ENCODE data around the gene SPACA7. TPM values are rescaled to one million over a fixed set of nuclear protein-coding genes. Genes with fewer than 3 reads are reported as not detected.

Gene SPACA7, protein sequence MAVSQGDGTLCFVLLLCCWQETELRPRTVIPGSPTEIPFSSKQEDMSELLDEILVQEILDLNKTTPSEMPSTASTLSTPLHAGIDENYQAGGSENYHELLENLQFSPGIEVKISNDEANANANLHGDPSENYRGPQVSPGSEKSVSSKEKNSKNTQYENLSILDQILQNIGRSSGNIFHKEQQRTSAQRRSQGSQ
- not detected in 2 replicates for total RNA-seq

DNA sequence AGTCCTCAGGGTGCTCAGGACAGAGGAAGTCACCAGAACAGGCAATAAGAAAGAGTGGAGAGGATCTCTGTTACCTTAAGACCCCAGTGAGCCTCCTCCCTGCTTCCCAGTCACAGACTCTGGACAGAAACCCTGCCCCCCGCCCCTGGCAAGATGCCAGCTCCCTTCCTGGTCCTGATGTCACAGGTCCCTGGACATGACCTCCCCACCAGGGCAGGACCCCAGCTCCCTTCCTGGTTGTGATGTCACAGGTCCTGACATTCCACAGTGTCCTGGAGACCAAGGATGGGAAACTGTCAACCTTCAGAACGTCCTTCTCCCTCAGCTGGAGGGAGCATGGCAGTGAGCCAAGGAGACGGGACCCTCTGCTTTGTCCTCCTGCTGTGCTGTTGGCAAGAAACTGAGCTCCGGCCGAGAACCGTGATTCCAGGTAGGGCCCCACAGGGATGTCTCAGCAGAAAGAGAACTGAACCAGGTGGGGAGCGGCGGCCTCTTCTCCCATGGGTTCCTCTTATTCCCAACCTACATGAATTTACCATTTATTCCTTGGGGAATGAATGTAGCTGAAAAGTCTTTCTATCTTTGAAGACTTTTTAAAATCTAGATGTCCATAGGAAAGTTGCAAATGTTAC lies at the start of gene SPACA7:
Gene SPACA7 (plus strand): TSS at position 306 of the 632 bp plus-strand sequence. CDS start 31 bp downstream, at position 337.
- ChIA-PET CTCF (no interaction called here), POLR2A (no interaction called here)
- Mint-ChIP-seq H3K27me3 (peaks cover 2% of the 10 kb centered on the region), H3K9me3 (peaks cover 7% of the 10 kb centered on the region), H3K36me3 (ENCODE audit: low read depth) (no peaks in the 10 kb centered on the region), H3K27ac (no peak within 1 kb of the TSS), H3K4me3 (no peak within 1 kb of the TSS), H3K4me1 (no peaks in the 10 kb centered on the region)
- intact Hi-C loops (cut with micrococcal nuclease) = no loop called here
- TF ChIP-seq CTCF (IDR thresholded peaks at IDR 0.05) = no peak
- DNase-seq (no peak), ATAC-seq (ENCODE audit: low read depth) (no peak)

DNA sequence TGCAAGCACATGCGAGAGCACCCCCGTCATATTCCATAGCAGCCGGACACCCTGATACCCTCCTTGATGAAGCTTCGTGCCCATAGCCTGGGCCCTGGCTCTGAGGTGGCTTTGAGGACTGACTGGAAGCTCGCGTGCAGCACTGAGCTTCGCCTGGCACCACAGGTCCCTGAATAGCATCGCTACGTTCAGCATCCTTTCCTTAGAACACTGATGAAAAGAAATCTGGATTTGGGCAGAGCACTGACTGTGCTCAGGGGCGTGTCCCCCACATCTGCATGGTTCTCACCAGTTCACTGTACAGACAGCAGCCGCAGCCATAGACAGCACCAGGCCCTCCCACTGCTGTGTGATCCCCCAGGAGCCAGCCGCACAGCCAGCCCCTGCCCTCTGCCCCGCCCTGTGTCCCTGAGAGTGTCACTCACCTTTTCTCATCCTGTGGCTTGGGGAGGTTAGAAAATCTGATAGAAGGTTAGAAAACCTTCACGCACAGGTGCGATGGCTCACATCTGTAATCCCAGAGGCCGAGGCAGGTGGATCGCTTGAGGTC lies 49.3 kb upstream of the SPACA7 start:
- intact Hi-C loops (cut with micrococcal nuclease) = no loop called here
- Mint-ChIP-seq H3K4me3 (no peak overlapping the region), H3K36me3 (ENCODE audit: low read depth) (no peaks in the 10 kb centered on the region), H3K9me3 (no peaks in the 10 kb centered on the region), H3K27ac (no peak overlapping the region), H3K27me3 (peaks cover 15% of the 10 kb centered on the region), H3K4me1 (no peaks in the 10 kb centered on the region)
- no peak for DNase-seq
- no peak for TF ChIP-seq CTCF (IDR thresholded peaks at IDR 0.05)
- ATAC-seq (ENCODE audit: low read depth) = no peak
- POLR2A ChIA-PET = no interaction called here
- CTCF ChIA-PET = no interaction called here

GRCh38 chr13:112328936-112329335 lies 47.2 kb upstream of the SPACA7 start:
- Mint-ChIP-seq H3K27me3 (peaks cover 27% of the 10 kb centered on the region), H3K9me3 (no peaks in the 10 kb centered on the region), H3K27ac (no peak overlapping the region), H3K36me3 (ENCODE audit: low read depth) (no peaks in the 10 kb centered on the region), H3K4me3 (no peak overlapping the region), H3K4me1 (no peaks in the 10 kb centered on the region)
- TF ChIP-seq CTCF (IDR thresholded peaks at IDR 0.05) = no peak
- intact Hi-C loops (cut with micrococcal nuclease) = no loop called here
- ATAC-seq (ENCODE audit: low read depth) (no peak), DNase-seq (no peak)
- POLR2A ChIA-PET = no interaction called here
- CTCF ChIA-PET = no interaction called here

DNA sequence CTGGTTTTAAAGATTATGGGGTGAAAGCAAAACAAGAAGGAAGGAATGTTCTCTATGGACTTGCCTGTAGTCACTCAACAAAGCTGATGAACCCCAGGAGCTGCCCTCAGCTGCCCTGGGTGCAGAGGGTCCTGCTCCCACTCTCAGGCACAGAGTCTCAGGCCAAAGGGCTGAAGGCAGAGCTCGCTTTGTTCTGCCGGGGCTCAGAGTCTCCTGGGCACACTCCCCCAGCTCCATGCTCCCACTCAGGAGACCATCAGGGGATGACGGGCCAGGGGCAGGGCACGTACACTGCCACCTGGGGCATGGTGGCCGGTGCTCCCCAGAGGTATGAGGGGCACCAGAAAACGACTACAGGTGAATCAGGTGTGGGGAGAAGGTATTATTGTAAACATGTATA lies 46.8 kb upstream of the SPACA7 start:
- ATAC-seq (ENCODE audit: low read depth) (no peak), DNase-seq (no peak)
- Mint-ChIP-seq H3K4me1 (no peaks in the 10 kb centered on the region), H3K27ac (no peak overlapping the region), H3K27me3 (peaks cover 27% of the 10 kb centered on the region), H3K36me3 (ENCODE audit: low read depth) (no peaks in the 10 kb centered on the region), H3K9me3 (no peaks in the 10 kb centered on the region), H3K4me3 (no peak overlapping the region)
- intact Hi-C loops (cut with micrococcal nuclease) = no loop called here
- ChIA-PET CTCF (no interaction called here), POLR2A (no interaction called here)
- no peak for TF ChIP-seq CTCF (IDR thresholded peaks at IDR 0.05)

DNA sequence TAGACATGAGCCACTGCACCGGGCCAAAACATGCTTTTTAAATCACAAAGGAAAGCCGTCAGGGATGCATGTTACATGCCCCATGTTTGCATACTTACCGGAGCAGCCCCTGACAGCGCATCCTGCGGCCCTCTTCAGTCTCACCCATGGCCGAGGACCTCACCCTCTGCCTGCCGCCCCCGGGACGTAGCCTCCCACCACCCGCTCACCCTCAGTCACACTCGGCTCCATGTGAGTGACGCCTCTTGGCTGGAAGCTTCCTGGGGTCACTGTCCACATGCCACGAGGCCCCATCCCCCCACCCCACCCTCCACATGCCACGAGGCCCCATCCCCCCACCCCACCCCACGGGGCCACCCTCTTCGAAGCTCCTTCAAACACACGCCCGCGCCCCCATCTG lies 46.1 kb upstream of the SPACA7 start:
- no peak for TF ChIP-seq CTCF (IDR thresholded peaks at IDR 0.05)
- no peak for ATAC-seq (ENCODE audit: low read depth)
- CTCF ChIA-PET = no interaction called here
- H3K27me3 Mint-ChIP-seq = peaks cover 29% of the 10 kb centered on the region
- no peaks in the 10 kb centered on the region for H3K9me3 Mint-ChIP-seq
- H3K36me3 Mint-ChIP-seq (ENCODE audit: low read depth) = no peaks in the 10 kb centered on the region
- POLR2A ChIA-PET = no interaction called here
- H3K4me1 Mint-ChIP-seq = no peaks in the 10 kb centered on the region
- no peak overlapping the region for H3K27ac Mint-ChIP-seq
- intact Hi-C loops (cut with micrococcal nuclease) = no loop called here
- no peak overlapping the region for H3K4me3 Mint-ChIP-seq
- DNase-seq = no peak

All from activated B cell treated with CpG ODN at 0.5 μM for 24 hours (primary cell).